Duodenal mucosa (tissue), 2 donors: ENCODE data around the gene FAT2.

Experiments used
- H3K27ac ChIP-seq: one replicate; pipeline ENCODE4 v1.7.0; 2013; ENCODE audit warnings: low read depth, low read length
- H3K27me3 ChIP-seq, 2 donors: one replicate each; pipeline ENCODE4 v1.7.0; 2013; ENCODE audit warnings: low read length in 2 of 2, control low read depth in 1 of 2; ENCODE audit not compliant: insufficient read depth in 2 of 2, control insufficient read depth in 1 of 2
- H3K36me3 ChIP-seq, 2 donors: one replicate each; pipeline ENCODE4 v1.7.0; 2013; ENCODE audit warnings: low read length in 2 of 2, control low read depth in 1 of 2; ENCODE audit not compliant: insufficient read depth in 2 of 2, control insufficient read depth in 1 of 2
- H3K4me1 ChIP-seq, 2 donors: one replicate each; pipeline ENCODE4 v1.7.0; 2013; ENCODE audit warnings: low read length in 2 of 2, control low read depth in 1 of 2; ENCODE audit not compliant: insufficient read depth in 2 of 2, control insufficient read depth in 1 of 2
- H3K4me3 ChIP-seq, 2 donors: one replicate each; pipeline ENCODE4 v1.7.0; 2013; ENCODE audit warnings: low read length in 2 of 2, low read depth in 1 of 2
- H3K9ac ChIP-seq, 2 donors: one replicate each; pipeline ENCODE4 v1.7.0; 2013; ENCODE audit warnings: low read length in 2 of 2, low read depth in 1 of 2
- H3K9me3 ChIP-seq, 2 donors: one replicate each; pipeline ENCODE4 v1.7.0; 2013; ENCODE audit warnings: low read length in 2 of 2, control low read depth in 1 of 2; ENCODE audit not compliant: control insufficient read depth in 1 of 2

FAT2 gene

GRCh38 chr5:151612689-151613427 lies 21.7 kb upstream of the FAT2 start:
- H3K9ac ChIP-seq, result no peak overlapping the region
- H3K4me1 ChIP-seq, result no peaks in the 10 kb centered on the region
- no peak overlapping the region for H3K27ac ChIP-seq
- H3K9me3 ChIP-seq, result no peaks in the 10 kb centered on the region
- no peaks in the 10 kb centered on the region for H3K36me3 ChIP-seq
- H3K4me3 ChIP-seq, result no peak overlapping the region
- peaks cover 0 to 2% of the 10 kb centered on the region in 2 donors for H3K27me3 ChIP-seq

GRCh38 chr5:151611127-151611775 lies 20.1 kb upstream of the FAT2 start:
- Histone ChIP-seq H3K27me3 (peaks cover 0 to 2% of the 10 kb centered on the region in 2 donors), H3K4me3 (no peak overlapping the region), H3K36me3 (no peaks in the 10 kb centered on the region), H3K4me1 (no peaks in the 10 kb centered on the region), H3K27ac (no peak overlapping the region), H3K9me3 (no peaks in the 10 kb centered on the region), H3K9ac (no peak overlapping the region)

GRCh38 chr5:151608522-151608921 lies 17.4 kb upstream of the FAT2 start:
- Histone ChIP-seq H3K27ac (no peak overlapping the region), H3K4me1 (no peaks in the 10 kb centered on the region), H3K27me3 (no peaks in the 10 kb centered on the region), H3K9ac (no peak overlapping the region), H3K9me3 (no peaks in the 10 kb centered on the region), H3K36me3 (no peaks in the 10 kb centered on the region), H3K4me3 (no peak overlapping the region)

GRCh38 chr5:151607304-151607703 lies 16.2 kb upstream of the FAT2 start:
- Histone ChIP-seq H3K9me3 (no peaks in the 10 kb centered on the region), H3K36me3 (no peaks in the 10 kb centered on the region), H3K9ac (no peak overlapping the region), H3K4me1 (no peaks in the 10 kb centered on the region), H3K27me3 (no peaks in the 10 kb centered on the region), H3K27ac (no peak overlapping the region), H3K4me3 (no peak overlapping the region)

- Histone ChIP-seq H3K9ac (no peak overlapping the region), H3K27ac (no peak overlapping the region), H3K9me3 (no peaks in the 10 kb centered on the region), H3K4me1 (no peaks in the 10 kb centered on the region), H3K36me3 (no peaks in the 10 kb centered on the region), H3K4me3 (no peak overlapping the region), H3K27me3 (no peaks in the 10 kb centered on the region)
These were observed 14.4 kb upstream of the FAT2 start for GRCh38 chr5:151605559-151605958.

- H3K9me3 ChIP-seq, result no peaks in the 10 kb centered on the region
- no peak overlapping the region for H3K4me3 ChIP-seq
- no peaks in the 10 kb centered on the region for H3K4me1 ChIP-seq
- H3K9ac ChIP-seq, result no peak overlapping the region
- H3K36me3 ChIP-seq, result no peaks in the 10 kb centered on the region
- H3K27me3 ChIP-seq, result no peaks in the 10 kb centered on the region
- H3K27ac ChIP-seq, result no peak overlapping the region
These were observed 11.7 kb upstream of the FAT2 start for GRCh38 chr5:151602806-151603205.

- Histone ChIP-seq H3K9me3 (no peaks in the 10 kb centered on the region), H3K4me3 (no peak overlapping the region), H3K36me3 (no peaks in the 10 kb centered on the region), H3K4me1 (no peaks in the 10 kb centered on the region), H3K27ac (no peak overlapping the region), H3K27me3 (no peaks in the 10 kb centered on the region), H3K9ac (no peak overlapping the region)
These were observed 10.3 kb upstream of the FAT2 start for GRCh38 chr5:151601391-151601790.

- no peaks in the 10 kb centered on the region for H3K9me3 ChIP-seq
- H3K27ac ChIP-seq, result no peak overlapping the region
- no peaks in the 10 kb centered on the region for H3K36me3 ChIP-seq
- no peak overlapping the region for H3K9ac ChIP-seq
- H3K4me1 ChIP-seq, result no peaks in the 10 kb centered on the region
- H3K27me3 ChIP-seq, result no peaks in the 10 kb centered on the region
- H3K4me3 ChIP-seq, result no peak overlapping the region
These were observed 9.0 kb upstream of the FAT2 start for GRCh38 chr5:151600069-151600665.

GRCh38 chr5:151598984-151599383 lies 7.9 kb upstream of the FAT2 start:
- Histone ChIP-seq H3K9ac (no peak overlapping the region), H3K27ac (no peak overlapping the region), H3K36me3 (no peaks in the 10 kb centered on the region), H3K4me1 (no peaks in the 10 kb centered on the region), H3K9me3 (no peaks in the 10 kb centered on the region), H3K27me3 (no peaks in the 10 kb centered on the region), H3K4me3 (no peak overlapping the region)

- H3K9ac ChIP-seq, result no peak overlapping the region
- no peak overlapping the region for H3K4me3 ChIP-seq
- no peaks in the 10 kb centered on the region for H3K9me3 ChIP-seq
- H3K27me3 ChIP-seq, result no peaks in the 10 kb centered on the region
- H3K36me3 ChIP-seq, result no peaks in the 10 kb centered on the region
- no peaks in the 10 kb centered on the region for H3K4me1 ChIP-seq
- no peak overlapping the region for H3K27ac ChIP-seq
These were observed 7.4 kb upstream of the FAT2 start for GRCh38 chr5:151598549-151598948.
